Stimulated activated CD8-positive, alpha-beta memory T cell treated with anti-CD3 and anti-CD28 coated beads, Interleukin-15, amount 100 ng/mL, for 24 hours (primary cell): ENCODE data around the gene PATE3.

Experiments used
- DNase-seq: peaks from one replicate; pipeline ENCODE4 v3.0.0-alpha.2; 2020; ENCODE audit warnings: low read depth

PATE3 gene

DNA sequence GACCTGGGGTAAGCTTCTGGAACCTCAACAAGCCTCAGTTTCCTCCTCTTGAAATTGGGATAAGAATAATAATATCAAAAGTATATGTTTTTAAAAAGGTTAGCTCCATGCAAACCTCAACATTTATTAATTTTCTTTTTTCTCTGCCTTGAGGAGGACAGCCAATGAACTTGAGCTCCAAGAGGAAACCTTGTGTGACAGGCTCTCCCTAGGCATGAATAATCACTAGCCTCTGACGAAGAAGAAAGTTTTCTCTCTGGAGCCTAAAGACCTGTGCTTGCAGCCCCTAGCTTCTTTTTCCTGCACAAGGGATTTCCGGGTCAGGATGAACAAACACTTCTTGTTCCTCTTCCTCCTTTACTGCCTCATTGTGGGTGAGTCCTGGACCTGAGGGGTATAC, at the start of gene PATE3:
Gene PATE3, plus strand, starts transcription at position 301 of the 400 bp plus-strand sequence. Its CDS starts 25 bp downstream, at position 326.
- DNase-seq, result no peak

DNA sequence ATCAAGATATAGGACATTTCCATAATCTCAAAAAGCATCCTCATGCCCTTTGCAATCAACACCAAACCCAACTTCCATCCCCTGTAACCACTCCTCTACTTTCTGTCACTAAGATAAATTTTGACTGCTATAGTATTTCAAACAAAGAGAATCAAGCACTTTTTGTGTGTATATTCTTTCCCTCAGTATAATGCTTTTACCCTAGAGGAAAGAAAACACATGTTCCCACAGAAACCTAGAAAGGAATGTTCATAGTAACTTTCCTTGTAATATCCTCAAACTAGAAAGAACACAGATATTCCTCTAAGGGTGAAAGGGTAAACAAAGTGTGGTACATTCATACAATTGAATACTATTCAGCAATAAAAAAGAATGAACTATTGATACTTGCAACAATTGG, 47.3 kb upstream of the PATE3 start:
- DNase-seq, result no peak

GRCh38 chr11:125743681-125744080, 44.2 kb upstream of the PATE3 start:
- no peak for DNase-seq

DNA sequence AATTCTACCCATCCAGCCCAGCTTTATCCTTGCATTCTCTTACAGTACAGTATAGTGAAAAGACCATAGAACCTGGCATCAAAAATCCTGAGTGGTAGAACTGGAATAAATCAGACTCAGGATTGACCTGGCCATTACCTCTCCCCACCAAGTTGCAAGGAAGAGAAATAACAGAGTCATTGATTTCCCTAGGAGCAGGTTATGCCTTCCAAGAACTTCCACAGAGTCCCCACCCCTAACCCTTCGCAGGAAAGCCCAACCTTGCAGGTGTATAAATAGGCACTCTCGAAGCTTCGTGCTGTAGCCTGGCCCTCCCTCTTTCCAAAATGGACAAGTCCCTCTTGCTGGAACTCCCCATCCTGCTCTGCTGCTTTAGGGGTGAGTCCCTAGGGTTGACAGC, 41.9 kb upstream of the PATE3 start, which contains the start of gene PATE1:
Gene PATE1, plus strand, starts transcription at position 301 of the 400 bp plus-strand sequence. Its CDS starts 26 bp downstream, at position 327.
- DNase-seq, result no peak

DNA sequence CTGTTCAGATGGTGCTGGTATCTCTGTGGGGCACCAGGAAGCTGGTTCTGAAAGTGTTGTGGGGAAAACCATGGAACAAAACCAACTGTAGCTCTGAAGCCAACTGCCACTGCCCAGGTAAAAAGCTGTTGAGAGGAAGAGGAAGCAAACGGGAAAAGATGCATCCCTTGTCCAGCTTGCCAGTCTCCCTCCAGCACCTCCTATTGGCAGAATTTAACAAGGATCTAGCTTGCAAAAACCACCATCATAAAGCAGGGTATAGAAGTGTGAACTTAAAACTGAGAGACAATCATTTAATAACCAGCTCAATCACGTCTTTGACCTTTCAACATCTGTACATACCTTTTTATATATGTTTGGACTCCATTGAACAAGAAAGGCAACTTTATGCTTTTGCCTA, 37.3 kb upstream of the PATE3 start:
- DNase-seq, result no peak

GRCh38 chr11:125756050-125756449, 31.9 kb upstream of the PATE3 start:
- DNase-seq, result no peak

DNA sequence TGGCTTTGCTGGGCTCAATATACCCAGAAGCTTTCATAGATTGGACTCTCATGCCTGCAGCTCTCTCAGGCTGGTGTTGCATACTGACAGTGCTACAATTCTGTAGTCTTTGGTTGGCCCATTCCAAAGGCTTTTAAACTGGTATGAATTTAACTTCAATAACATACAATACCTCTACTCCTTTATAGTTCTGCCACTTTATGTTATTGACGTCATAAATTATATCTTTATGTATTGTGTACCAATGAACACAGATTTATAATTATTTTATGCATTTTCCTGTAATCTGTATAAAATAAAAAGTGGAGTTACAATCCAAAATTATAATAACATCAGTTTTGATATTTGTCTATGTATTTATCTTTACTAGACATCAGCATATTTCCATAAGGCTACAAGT, 25.5 kb upstream of the PATE3 start:
- DNase-seq, result no peak

DNA sequence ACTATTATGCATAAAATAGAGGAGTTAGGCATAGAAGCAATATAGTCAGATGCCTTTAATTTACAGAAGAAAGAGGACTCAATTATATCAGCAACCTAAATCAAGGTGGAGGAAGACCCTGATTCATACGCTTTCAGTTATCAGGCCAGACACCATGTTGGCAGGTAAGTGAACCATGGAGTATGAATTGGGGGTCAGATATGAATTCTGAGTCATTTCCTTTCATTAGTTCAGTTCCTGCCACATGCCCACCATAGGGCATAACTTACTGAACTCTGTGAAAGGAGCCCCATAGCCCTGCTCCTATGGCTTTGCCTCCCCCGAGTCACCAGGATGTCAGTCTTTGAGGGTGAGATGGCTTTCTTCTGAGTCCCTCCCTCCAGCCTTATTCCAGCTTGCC, 24.4 kb upstream of the PATE3 start:
- DNase-seq, result no peak

- no peak for DNase-seq
Observed at GRCh38 chr11:125766251-125766650, 21.7 kb upstream of the PATE3 start.

DNA sequence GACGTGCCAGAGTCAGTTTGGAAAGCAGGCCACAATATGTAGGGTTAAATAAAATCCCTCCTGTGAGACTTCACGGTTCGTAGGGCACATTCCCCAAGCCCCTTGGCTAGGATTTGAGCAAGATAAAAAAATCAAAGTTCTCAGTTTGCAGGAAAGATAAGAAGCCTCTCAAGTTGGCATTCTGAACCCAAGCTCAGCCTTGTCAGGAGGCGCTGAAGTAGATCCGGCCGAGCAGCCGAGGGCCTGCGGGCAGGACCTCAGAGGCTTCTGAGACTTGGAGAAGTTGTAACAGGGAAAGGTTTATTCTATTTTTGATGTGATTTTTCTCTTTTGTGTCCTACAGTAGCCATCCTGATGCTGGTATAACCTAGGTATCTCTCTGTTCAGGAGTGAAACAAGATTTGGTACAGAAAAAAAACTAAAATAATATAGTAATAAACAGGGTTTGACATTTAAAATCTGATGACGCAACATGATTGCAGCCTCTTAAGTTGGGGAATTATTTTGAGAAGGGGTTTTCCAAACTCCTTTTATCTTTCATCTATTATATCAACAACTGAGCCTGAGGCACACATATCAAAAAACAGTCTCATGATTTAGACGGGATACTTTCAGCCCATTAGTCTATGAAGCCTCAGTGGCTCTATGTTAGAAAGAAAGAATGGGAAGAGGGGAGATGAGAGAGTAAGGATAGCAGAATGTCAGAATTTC, 19.4 kb upstream of the PATE3 start:
- no peak for DNase-seq

GRCh38 chr11:125770583-125770982, 17.3 kb upstream of the PATE3 start:
- no peak for DNase-seq

DNA sequence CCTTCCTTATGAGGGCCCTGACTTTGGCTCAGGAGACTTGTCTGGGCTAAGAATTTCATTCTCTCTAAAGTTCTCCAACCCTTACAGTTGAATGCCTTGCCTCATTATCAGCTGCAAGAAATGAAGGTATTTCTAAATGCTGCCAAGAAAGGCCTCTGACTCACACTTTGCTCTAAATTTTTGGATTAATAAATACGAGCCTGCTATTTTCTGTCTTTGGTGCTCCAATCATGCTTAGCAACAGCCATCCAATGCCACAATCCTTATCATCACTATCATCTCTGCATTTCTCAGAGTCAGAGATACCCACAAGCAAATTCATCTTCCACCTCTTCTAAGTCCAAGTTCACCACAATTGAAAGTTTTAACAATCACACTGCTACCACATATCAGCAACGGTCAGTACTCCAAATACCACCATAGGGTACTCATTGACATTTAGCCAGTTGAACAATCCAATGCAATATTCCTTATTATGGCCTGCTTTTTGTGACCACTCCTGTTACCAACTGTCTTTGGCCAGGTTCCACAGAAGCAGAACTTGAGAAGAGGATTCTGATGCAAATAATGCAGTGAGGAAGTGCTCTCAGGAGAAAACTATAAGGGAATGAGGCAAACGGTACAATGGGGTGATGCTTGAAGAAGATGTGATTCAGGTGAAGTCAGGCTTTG, 15.0 kb upstream of the PATE3 start:
- DNase-seq, result no peak

- DNase-seq, result no peak
Observed at GRCh38 chr11:125773516-125773915, 14.4 kb upstream of the PATE3 start.

DNA sequence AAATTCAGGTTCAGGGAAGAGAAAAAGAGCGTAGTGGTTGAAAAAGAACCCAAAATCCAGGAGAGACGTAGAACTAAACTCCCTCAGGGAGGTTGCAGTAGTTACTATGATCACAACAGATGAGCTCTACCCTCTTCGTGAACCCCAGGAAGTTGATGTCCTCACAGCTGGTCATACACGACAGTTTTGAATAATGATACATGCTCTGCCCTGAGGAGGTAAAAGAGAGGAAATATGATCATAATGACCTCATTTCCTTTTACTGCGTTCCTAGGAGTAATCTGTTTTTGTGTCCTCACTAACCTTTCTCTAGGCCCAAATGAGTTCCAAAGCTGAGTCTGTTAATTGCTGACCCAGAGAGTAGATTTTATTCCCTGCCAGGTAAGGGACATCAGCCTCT, 10.6 kb upstream of the PATE3 start:
- DNase-seq, result no peak

- no peak for DNase-seq
Observed at GRCh38 chr11:125778728-125779127, 9.2 kb upstream of the PATE3 start, which contains the start of gene PATE2. Gene PATE2, minus strand, starts transcription at chr11:125778828. Its CDS starts 55 bp downstream, at chr11:125778773.

GRCh38 chr11:125784678-125785077, 3.2 kb upstream of the PATE3 start:
- DNase-seq, result no peak

DNA sequence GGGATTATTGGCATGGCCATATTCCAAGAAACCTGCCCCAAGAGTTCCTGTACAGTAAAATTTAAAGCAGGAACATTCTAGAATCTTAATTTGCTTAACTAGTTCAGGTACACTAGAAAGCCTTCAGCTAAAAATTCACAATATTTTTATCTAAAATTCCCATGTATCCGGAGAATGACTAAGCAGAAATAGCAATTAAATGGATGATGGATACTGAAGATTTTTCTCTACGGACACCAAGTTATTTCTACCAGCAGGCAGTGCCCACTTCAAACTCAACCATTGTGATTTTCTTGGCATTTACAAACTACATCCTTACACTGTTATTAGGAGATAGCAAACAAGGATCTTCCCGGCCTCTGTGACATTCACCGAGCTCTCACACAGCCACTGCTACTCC, 2.9 kb downstream of the PATE3 start:
- DNase-seq, result no peak

- DNase-seq, result no peak
Observed at GRCh38 chr11:125797641-125798040, 9.7 kb downstream of the PATE3 start.

- no peak for DNase-seq
Observed at GRCh38 chr11:125799808-125800207, 11.9 kb downstream of the PATE3 start.

DNA sequence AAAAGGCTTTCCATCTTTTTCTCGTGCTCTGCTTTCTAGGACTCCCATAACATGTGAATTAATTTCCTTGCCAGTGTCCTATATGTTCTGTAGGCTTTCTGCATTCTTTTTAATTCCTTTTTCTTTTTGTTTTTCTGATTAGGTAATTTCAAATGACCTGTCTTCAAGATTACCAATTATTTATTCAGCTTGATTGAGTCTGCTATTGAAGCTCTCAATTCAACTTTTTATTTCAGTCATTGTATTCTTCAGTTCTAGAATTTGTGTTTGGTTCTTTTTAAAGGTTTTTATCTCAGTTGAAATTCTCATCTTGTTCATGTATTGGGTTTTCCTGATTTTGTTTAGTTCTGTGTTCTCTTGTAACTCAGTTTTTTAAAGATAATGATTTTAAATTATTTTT, 14.5 kb downstream of the PATE3 start:
- no peak for DNase-seq

- no peak for DNase-seq
Observed at GRCh38 chr11:125807909-125808308, 20.0 kb downstream of the PATE3 start.

DNA sequence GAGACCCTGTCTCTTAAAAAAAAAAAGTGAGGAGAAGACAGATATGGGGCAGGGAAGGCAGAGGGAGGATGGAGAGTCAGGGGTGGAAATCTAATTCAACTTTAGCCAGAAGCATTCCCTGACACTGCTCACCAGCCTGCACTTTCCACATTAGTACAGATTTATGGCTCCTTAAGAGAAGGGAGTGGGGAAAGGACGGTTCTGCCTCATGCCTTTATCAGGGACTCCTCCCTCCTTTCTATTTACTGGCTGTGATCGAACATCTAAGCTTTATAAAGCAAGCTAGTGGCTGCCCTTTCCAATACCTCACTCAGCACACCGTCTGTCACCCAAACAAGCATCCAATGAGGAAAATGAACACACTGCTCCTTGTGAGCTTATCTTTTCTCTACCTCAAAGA, 45.1 kb downstream of the PATE3 start, which contains the start of gene PATE4:
Gene PATE4, plus strand, starts transcription at position 301 of the 400 bp plus-strand sequence. Its CDS starts 44 bp downstream, at position 345.
- no peak for DNase-seq

GRCh38 chr11:125835748-125836147, 47.8 kb downstream of the PATE3 start:
- DNase-seq, result no peak
